GM12873 (cell line): ENCODE measurements around the gene DNAJA3.
A peak's percentile ranks its signal among the peaks of the same experiment; 100 is the strongest.

Source experiments
- TF ChIP-seq, protein P1 (sequence below): IDR thresholded peaks from 2 replicates; pipeline ENCODE4 v1.5.1; 2012; ENCODE audit warnings: low read depth, mild to moderate bottlenecking, moderate library complexity, low read length, control low read depth; ENCODE audit not compliant: insufficient read depth; ENCODE audit errors: missing control alignments

The DNAJA3 gene

DNA sequence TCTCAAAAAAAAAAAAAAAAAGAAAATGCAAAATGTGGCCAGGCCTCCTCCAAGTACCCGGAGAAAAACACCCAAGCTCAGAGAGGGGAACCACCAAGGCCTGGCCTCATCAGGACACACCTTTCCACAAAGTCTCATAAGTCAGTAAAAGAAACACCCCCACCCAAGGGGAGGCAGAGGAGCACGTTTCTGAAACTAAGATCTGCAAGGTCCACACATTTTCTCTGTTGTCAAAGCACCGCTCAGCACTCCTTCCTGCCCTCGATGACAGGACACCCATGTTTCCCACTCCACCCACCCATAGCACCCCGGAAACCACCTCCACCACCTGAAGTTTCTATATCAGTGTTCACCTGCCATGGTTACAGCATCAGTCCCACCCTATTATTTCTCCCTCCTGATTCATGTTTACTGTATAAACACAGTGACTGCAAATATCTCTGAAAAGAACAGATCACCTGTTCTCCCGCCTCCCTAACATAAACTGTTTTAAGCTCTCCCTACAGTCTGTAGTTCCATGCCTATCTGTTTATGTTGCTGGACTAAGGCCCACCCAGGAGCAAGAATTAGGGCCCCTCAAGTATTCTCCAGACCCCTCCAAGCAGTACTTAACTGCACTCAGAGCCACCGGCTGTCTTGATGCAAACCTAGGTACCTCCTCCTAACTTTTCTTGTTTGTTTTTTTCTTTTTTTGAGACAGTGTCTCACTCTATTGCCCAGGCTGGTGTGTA lies 11.3 kb upstream of the DNAJA3 start:
- TF ChIP-seq, protein P1, sequence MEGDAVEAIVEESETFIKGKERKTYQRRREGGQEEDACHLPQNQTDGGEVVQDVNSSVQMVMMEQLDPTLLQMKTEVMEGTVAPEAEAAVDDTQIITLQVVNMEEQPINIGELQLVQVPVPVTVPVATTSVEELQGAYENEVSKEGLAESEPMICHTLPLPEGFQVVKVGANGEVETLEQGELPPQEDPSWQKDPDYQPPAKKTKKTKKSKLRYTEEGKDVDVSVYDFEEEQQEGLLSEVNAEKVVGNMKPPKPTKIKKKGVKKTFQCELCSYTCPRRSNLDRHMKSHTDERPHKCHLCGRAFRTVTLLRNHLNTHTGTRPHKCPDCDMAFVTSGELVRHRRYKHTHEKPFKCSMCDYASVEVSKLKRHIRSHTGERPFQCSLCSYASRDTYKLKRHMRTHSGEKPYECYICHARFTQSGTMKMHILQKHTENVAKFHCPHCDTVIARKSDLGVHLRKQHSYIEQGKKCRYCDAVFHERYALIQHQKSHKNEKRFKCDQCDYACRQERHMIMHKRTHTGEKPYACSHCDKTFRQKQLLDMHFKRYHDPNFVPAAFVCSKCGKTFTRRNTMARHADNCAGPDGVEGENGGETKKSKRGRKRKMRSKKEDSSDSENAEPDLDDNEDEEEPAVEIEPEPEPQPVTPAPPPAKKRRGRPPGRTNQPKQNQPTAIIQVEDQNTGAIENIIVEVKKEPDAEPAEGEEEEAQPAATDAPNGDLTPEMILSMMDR: no peak

DNA sequence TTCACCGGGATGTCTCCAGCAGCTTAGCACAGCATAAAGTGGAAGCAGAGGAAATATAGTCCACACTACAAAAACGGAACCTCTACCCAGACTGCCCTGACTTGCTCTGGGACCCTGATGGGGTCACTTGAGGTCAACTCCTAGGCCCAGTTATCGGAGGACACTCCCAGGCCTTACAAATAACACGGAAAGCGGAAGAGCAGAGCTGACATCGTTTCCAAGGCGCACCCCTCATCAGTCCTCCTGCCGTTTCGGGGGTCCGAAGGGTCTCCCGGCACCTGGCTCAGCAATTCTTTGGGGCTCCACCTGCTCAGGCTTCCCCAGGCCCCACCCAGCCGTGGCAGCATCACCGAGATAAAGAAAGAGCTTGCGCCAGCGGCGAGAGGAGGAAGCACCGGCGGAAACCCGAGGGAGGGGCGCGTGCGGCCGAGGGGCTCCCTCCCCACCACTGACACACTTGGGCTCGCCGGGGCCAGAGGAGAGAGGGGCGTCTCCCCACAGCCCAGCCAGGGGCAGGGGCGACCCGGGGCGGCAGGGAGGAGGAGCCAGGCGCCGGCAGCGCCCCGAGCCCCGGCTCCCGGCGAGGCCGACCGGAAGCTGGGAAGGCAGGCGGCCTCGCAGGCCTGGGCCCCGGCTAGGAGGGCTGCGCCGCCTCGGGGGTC lies 10.0 kb upstream of the DNAJA3 start:
- TF ChIP-seq, protein P1: no peak

DNA sequence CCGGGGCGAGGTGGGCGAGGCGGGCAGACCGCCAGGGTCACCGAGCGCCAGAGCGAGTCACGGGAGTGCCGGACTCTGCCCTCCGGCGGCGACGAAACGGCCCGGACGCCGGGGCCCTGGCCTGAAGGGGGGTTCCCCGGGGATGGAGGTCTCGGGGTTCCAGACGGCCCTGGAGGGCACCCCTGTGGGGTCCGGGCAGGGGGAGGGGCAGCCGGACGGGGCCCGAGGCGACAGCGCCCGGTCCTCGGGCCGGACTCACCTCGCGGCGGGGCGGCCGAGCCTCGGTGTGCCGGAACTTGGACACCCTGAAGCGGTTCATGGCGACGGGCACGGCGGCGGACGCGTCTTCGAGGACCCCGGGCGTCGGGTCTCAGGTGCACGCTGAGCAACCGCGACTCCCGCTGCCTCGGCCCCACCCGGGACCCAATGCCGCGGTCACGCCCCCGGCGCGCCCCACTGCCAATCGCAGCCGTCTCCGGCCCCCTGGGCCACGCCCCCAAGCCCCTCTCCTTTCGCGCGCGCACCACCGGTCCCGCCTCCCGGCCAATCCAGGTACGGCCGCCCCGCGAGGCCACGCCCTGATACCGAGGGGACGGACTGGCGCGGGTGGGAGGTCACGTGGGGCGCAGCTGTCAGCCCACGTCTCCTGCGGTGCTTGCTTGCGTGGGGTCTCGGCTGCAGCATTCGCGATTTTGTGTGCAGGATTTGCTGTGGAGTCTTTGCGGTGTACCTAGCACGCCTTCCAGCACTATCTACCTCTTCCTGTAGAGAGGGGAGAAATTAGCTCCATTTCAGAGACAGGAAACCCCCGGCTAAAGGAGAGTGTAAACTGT lies 9.3 kb upstream of the DNAJA3 start, which contains the start of gene CORO7:
Gene CORO7, minus strand, starts transcription at position 397 of the 833 bp plus-strand sequence. Its CDS starts 78 bp downstream, at position 319.
- TF ChIP-seq, protein P1: no peak

DNA sequence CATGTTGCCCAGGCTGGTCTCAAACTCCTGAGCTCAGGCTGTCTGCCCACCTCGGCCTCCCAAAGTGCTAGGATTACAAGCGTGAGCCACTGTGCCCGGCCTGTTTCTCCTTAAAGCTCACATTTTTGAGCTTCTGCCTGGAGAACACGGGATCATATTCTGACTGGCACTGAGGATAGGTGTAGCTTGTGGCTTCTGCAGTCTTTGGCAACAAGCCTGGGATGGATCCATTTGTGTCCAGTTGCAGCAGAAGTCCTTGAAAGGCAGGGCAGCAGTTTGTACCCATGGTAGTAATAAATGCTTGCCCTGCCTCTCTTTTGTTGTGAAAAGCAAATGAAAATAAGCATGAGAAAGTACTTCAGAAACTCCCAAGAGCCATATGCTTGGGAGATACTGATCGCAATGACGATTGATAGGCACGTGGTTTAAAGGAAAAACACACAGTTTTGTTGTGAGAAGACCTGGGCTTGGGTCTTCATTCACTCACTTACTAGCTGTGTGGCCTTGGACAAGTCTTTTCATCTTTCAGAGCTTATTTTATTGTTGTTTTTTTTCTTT lies 6.2 kb upstream of the DNAJA3 start:
- TF ChIP-seq, protein P1: no peak

DNA sequence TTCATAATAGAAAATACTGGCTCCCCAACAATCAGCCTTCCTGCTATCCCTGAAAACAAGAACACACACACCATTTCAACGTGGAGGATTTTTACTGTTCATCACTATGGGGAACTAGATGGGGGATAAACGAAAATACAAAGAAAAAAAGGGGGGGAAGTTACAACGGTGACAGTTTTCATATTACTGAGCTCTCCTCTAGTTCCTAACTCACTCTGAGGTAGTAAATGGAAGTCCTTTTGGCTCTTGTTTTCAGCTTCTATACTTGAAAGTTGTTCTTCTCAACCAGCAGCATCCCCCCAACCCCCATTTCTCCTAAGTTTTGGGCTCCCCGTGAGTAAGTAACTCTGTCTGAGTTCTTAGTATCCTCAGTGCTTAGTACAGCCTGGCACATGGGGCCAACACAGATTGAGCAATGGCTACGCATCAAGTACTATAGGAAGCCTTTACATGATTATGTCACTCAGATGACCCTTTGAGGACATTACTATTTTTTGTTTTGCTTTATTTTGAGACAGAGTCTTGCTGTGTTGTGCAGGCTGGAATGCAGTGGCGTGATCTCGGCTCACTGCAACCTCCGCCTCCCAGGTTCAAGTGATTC lies 5.1 kb upstream of the DNAJA3 start:
- TF ChIP-seq, protein P1: no peak

DNA sequence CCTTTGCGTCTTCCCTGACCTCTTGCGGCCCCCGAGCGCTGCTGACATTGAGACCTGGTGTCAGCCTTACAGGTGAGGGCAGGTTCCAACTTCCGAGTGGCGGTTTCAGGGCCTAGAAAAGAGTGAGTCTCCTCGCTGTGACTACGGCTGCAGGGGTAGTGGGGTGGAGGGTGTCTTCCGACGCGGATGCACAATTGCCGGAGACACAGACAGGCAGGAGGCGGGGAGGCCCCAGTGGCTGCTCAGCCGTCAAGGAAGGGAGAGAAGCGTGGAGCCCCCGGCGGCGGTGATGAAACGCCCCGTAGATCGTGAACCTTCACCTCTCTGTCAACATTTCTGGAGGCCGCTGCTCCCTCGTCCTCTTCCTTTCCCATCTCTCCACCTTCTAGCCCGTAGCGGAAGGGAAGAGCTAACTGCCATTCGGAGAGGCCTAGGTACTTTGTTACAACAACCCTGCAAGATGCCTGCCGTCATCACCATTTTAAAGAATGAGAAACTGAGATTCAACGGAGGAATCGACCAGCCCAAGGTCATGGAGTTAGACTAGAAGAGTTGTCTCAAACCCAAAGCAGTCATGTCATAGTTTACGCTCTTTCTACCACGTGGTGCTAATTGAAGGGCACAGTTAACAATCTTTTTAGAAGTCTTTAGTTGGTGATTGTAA lies 485 bp downstream of the DNAJA3 start:
- TF ChIP-seq, protein P1: peak; percentile 12
